HUDEP-2 (cell line): ENCODE measurements around the gene AGPAT2.
A peak's percentile ranks its signal among the peaks of the same experiment; 100 is the strongest.
"Not testable (repeated sequence)": the region's sequence is repeated elsewhere in the genome, so short reads cannot be mapped to it uniquely, and the experiment has no call there.

ENCODE experiments used
- DNase-seq, 76 experiments: peaks; one replicate each; lab custom pipeline; 2025; ENCODE audit not compliant: unreplicated experiment in 76 of 76; lab: John Stamatoyannopoulos, UW

The AGPAT2 gene

GRCh38 chr9:136721339-136722092 is 34.3 kb upstream of the AGPAT2 start:
- DNase-seq, result peak in 9 of 76 experiments; percentile 19 to 49 (median 32)

DNA sequence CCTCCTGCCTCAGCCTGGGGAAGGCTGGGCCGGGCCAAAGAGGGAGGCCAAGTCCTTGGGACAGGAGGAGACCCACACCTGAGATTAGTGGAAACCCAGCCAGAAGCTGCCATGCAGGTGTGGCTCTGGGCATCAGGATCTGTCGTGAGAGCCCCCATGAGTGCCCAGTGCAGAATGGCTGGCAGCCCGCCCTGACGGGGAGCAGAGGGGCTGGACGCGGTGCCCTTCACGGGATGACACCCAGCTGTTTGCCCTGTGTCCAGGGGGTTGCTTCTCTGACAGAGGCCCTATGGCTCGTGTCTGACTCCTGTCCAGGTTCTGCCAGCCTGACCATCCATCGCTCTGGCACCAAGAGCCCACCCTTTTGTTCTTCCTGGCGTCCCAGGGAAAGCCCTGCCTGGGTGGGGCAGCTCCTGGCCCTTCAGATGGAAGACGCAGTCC is 33.7 kb upstream of the AGPAT2 start:
- no peak for DNase-seq

DNA sequence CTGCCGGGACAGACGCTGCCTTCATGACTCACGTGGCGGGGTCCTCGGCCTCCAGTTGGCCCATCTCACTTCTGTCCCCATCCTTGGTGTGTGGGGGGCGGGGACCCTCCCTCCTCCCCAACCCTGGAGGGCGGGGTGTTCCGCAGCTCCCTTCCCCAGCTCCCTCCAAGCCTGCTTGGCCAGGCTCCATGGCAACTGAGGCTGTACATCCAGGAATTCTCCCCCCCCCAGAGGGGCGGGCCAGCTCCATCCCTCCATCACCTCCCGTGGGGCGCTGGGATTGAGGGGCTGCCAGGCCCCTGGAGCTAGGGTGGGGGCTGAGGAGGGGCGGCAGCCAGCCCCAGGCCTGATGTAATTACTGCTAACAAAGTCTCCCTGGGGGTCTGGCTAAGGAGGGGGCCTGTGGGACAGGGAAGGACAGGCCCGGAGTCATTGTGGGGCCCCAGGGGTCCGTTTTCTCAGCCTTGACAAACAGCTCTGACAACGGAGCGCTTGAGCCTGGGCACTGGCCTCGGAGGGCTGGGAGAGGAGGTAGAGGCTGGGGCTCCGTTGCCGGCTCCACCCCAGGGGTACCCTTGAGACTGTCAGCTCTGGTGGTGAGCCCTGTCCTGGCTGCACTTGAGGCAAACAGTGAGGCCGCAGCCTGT is 33.1 kb upstream of the AGPAT2 start:
- DNase-seq, result no peak

GRCh38 chr9:136719195-136719880 is 32.1 kb upstream of the AGPAT2 start:
- DNase-seq, result peak in 1 of 76 experiments; percentile 17

DNA sequence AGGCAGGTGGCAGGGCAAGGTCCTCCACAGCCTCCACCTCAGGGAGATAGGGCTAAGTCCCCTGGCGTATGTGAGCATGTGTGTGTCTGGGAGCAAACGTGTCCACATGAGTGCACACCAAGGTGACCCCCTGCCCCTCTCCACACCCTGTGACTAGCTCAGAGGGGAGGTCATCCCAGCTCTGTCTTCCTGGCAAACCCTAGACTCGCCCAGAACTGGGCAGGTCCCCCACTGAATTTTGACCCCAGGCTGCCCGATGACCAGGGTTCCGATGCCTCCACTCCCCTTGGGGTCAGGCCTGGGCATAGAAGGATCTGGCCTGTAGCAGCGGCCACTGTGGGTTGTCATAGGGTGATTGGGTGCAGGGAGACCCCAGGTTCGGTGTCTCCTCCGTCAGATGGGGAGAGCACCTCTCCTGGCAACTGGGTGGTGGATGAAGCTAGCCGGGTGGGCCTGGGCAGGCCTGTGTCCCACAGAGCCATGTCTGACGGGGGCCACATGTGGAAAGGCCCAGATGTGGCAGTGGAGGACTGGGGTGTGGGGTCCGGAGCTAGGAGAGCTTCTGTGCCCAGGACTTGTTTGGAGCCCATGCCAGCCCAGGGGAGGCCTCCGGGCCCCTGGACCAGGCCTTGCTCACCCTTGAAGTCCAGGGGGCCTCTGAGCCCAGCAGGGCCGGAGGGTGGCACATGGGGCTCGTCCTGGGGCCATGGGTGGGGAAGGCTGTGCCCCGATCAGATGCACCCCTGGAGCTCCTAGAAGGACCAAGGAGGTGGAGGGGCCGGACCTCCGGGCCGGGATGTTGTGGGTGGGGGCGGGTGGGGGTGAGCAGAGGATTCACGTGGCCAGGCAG is 31.3 kb upstream of the AGPAT2 start:
- DNase-seq, result no peak

DNA sequence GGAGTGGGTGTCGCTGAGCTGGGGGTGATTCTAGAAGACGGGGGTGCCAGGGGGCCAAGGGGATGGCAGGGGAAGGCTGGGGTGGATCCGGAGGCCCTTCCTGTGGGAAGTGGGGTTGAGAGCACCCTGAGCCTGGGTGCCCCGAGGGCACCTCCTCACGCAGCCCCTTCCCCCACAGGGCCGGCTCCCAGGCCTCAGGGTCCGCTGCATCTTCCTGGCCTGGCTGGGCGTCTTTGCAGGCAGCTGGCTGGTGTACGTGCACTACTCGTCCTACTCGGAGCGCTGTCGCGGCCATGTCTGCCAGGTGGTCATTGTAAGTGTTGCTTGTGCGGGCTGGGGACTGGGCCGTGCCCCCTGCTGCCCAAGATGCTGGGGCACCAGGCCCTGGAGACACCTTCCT is 30.1 kb upstream of the AGPAT2 start:
- no peak for DNase-seq

DNA sequence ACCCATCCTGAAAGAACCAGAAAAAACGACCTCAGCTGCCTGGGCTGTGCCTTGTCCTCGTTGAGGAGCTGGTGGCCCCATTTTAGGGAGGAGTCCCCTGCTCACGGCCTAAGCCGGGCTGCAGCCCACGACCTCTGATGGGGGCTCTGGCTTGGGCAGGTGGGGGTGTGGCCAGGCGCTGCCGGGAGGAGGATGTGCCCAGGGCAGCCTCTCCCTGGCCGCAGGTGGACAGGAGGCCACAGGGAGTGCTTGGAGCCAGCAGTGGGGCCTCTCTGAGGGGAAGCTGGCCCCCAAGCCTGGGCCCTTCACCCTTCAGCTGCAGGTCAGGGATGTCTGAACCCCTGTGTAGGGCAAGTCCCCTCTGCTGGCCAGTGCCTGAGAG is 27.6 kb upstream of the AGPAT2 start:
- DNase-seq, result no peak

- DNase-seq, result no peak
Measured at GRCh38 chr9:136714096-136714892, 27.0 kb upstream of the AGPAT2 start.

DNA sequence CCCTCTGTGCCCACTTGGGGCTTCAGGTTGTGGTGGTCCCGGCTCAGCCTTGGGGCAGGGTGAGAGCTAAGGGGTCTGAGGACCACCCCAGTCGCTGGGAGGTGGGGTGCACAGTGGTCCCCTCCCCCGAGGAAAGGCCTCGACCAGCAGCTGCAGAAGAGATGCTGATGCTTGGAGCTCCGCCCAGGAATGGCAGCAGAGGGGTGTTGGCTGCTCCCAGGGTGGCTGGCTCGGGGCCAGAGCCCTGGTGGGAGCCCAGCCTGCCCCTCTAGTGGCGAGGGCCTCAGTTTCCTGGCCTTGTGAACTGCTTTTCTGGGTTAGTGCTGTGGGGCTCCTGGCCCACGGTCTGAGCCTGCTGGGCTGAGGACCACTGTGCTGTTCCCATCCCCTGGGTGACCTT is 26.3 kb upstream of the AGPAT2 start:
- DNase-seq, result no peak

GRCh38 chr9:136712690-136713544 is 25.7 kb upstream of the AGPAT2 start:
- no peak for DNase-seq

DNA sequence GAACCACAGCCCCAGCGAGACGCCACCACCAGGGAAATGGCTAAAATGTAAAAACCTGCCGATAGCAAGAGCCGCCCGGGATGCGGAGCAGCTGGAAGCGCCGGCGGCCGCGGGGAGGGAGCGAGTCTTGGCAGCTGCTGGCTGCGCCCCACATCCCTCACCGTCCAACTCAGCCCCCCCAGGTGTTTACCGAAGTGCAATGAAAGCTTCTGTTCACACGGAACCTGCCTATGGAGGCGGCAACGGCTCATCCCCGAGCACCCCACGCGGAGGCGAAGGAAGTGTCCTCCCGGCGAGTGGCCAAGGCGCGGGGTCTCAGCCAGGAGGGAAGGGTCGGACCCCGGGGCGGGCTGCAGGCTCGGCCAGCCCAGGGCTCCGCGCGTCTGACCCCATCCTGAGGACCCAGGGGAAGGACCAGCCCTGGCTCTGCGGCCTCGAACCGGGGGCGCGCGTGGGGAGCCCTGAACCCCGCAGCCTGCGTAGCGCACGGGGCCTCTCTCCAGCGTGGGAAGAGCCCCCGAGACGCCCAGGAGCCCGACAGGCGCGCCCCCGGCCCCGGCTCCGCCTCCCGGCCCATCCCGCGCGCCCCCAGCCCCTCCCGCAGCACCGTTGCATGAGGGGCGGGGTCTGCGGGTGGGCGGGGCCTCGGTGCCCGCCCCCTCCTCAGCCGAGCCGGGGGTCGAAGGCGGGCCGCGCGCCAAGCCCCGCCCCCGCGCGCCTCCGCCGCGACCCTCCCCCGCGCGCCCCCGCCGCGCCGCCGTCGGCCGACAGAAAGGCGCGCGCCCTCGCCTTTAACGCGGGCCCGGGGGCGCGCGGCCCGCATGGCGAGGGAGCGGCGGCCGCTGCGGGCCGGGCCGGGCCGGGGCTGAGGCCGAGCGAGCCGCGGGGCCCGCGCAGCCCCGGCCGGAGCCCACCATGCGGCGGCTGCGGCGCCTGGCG is 24.8 kb upstream of the AGPAT2 start, which contains the start of gene DIPK1B:
TSS of gene DIPK1B (plus strand) at position 822 of the 939 bp plus-strand sequence. CDS start at position 916, 94 bp downstream.
- no peak for DNase-seq

DNA sequence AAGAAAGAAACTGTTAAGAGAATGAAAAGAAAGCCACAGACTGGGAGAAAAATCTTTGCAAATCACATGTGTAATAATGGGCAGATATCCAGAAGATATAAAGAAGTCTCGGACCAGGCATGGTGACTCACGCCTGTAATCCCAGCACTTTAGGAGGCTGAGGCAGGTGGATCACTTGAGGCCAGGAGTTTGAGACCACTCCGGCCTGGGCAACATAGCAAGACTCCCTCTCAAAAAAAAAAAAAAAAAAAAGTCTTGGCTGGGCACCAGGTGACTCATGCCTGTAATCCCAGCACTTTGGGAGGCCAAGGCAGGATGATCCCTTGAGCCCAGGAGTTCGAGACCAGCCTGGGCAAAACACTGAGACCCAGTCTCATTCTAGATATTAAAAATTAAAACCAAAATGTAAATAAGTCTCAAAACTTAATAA is 24.0 kb upstream of the AGPAT2 start:
- not testable (repeated sequence) for DNase-seq

GRCh38 chr9:136710543-136710942 is 23.3 kb upstream of the AGPAT2 start:
- no peak for DNase-seq

- no peak for DNase-seq
Measured at GRCh38 chr9:136709454-136710109, 22.3 kb upstream of the AGPAT2 start.

DNA sequence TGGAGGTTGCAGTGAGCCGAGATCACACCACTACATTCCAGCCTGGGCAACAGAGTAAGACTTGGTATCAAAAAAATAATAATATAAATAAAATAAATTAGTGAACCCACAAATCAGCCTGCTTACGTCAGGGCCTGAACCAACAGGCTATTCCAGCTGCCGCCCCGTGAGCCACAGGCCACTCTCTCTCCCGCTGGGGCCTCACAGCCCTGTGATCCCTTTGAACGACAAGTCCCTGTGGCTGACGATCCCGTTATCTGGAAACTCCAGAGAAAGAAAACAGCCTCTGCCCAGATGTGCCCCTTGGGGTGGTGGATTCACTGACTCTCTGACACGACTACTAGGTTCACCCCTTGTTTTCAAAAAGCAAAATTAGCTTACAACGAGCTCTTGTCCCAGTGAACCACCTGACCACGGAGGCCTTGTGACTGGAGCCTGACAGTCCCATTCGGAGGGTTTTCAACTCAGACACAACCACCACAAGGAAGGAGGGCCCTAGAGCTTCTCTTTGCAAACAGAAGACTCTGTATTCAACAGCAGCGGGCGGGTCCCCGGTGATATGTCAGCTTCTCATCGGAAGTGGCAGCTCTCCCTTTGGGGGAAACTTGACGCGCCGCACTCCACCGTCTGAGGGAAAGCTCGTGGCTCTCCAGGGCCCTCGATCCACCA is 20.7 kb upstream of the AGPAT2 start:
- DNase-seq, result no peak

GRCh38 chr9:136707011-136707410 is 19.8 kb upstream of the AGPAT2 start:
- DNase-seq, result no peak

GRCh38 chr9:136705564-136705963 is 18.3 kb upstream of the AGPAT2 start:
- DNase-seq, result no peak
